MM.1S (cell line): ENCODE results near the gene SLC37A1.
"Not testable (repeated sequence)": the region's sequence is repeated elsewhere in the genome, so short reads cannot be mapped to it uniquely, and the experiment has no call there.

Experiments used
- DNase-seq: peaks from one replicate; pipeline ENCODE4 v3.0.0-alpha.2; 2015
- H2AFZ ChIP-seq: fragments of 300-600 bp; sonication (generic); 2 replicates; pipeline ENCODE4 v1.6.0; 2016; ENCODE audit warnings: antibody characterized with exemption, low read length
- H3F3A ChIP-seq: fragments of 300-600 bp; sonication (generic); 2 replicates; pipeline ENCODE4 v1.6.1; 2016; ENCODE audit warnings: mild to moderate bottlenecking, antibody characterized with exemption, low read length, moderate library complexity, mixed read lengths; ENCODE audit not compliant: insufficient read depth
- H3K27ac ChIP-seq: fragments of 300-600 bp; sonication (generic); 2 replicates; pipeline ENCODE4 v1.5.1; 2016; ENCODE audit warnings: mild to moderate bottlenecking, low read length
- H3K27me3 ChIP-seq: fragments of 300-600 bp; sonication (generic); replicated peaks from 2 replicates; pipeline ENCODE4 v1.6.0; 2016; ENCODE audit warnings: low read length; ENCODE audit not compliant: insufficient read depth
- H3K36me3 ChIP-seq: fragments of 300-600 bp; sonication (generic); replicated peaks from 2 replicates; pipeline ENCODE4 v1.6.1; 2016; ENCODE audit warnings: mild to moderate bottlenecking, low read length, mixed read lengths; ENCODE audit not compliant: insufficient read depth
- H3K4me1 ChIP-seq: fragments of 300-600 bp; sonication (generic); 2 replicates; pipeline ENCODE4 v1.6.1; 2016; ENCODE audit warnings: low read length, mixed read lengths
- H3K4me2 ChIP-seq: fragments of 300-600 bp; sonication (generic); 2 replicates; pipeline ENCODE4 v1.6.0; 2016; ENCODE audit warnings: low read depth, low read length
- H3K4me3 ChIP-seq: fragments of 300-600 bp; sonication (generic); 2 replicates; pipeline ENCODE4 v1.5.1; 2016; ENCODE audit warnings: low read length, mixed read lengths
- H3K79me2 ChIP-seq: fragments of 300-600 bp; sonication (generic); 2 replicates; pipeline ENCODE4 v1.6.1; 2016; ENCODE audit warnings: mixed run types, low read length, mixed read lengths
- H3K9ac ChIP-seq: fragments of 300-600 bp; sonication (generic); 2 replicates; pipeline ENCODE4 v1.6.1; 2016; ENCODE audit warnings: low read length, mixed read lengths
- H3K9me2 ChIP-seq: fragments of 300-600 bp; sonication (generic); replicated peaks from 2 replicates; pipeline ENCODE4 v1.6.1; 2016; ENCODE audit warnings: mild to moderate bottlenecking, low read length, mixed read lengths; ENCODE audit not compliant: insufficient read depth
- H3K9me3 ChIP-seq: fragments of 300-600 bp; sonication (generic); replicated peaks from 2 replicates; pipeline ENCODE4 v1.6.1; 2016; ENCODE audit warnings: mild to moderate bottlenecking, low read length, mixed read lengths; ENCODE audit not compliant: insufficient read depth
- H4K20me1 ChIP-seq: fragments of 300-600 bp; sonication (generic); 2 replicates; pipeline ENCODE4 v1.6.1; 2016; ENCODE audit warnings: mild to moderate bottlenecking, low read length, moderate library complexity, mixed read lengths; ENCODE audit not compliant: insufficient read depth
- EZH2 ChIP-seq: fragments of 300-600 bp; sonication (generic); optimal IDR thresholded peaks from 2 replicates; pipeline ENCODE3; 2017; ENCODE audit warnings: low read depth, mild to moderate bottlenecking, antibody characterized with exemption, low read length, mixed read lengths
- EZH2phosphoT487 ChIP-seq: fragments of 300-600 bp; sonication (generic); IDR thresholded peaks from 2 replicates; pipeline ENCODE4 v1.6.1; 2018; ENCODE audit warnings: antibody characterized with exemption, low read length
- TF ChIP-seq, protein P1 (sequence below): fragments of 300-600 bp; sonication (generic); IDR thresholded peaks from 2 replicates; pipeline ENCODE4 v1.5.1; 2016; ENCODE audit warnings: antibody characterized with exemption, low read length, mixed read lengths

The SLC37A1 gene

DNA sequence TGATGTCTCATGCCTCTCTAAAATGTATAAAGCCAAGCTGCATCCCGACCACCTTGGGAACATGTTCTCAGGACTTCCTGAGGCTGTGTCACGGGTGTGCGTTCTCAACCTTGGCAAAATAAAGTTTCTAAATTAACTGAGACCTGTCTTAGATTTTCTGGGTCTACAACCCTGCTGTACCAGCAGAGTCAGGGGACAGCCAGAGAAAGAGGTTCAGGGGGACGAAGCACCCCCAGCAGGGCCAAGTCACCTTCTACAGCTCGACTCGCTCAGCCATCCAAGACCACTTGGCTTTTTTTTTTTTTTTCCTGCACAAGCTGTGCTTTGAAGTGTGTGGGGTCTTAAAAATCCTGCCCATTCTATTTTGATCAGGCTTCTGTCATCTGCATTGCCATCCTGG is 111.3 kb downstream of the SLC37A1 start:
- Histone ChIP-seq H3K36me3 (no peaks in the 10 kb centered on the region), H4K20me1 (0 out of 2 replicates have a peak, but pooled peaks cover 6% of the 10 kb centered on the region), H3K27ac (no peak overlapping the region), H3K9ac (no peak overlapping the region), H3K4me1 (no peaks in the 10 kb centered on the region), H2AFZ (no peak overlapping the region), H3K27me3 (peaks cover 91% of the 10 kb centered on the region), H3K9me2 (no peaks in the 10 kb centered on the region), H3K4me2 (no peak overlapping the region), H3K4me3 (no peak overlapping the region), H3F3A (no peaks in the 10 kb centered on the region), H3K79me2 (no peaks in the 10 kb centered on the region), H3K9me3 (no peaks in the 10 kb centered on the region)
- DNase-seq, result no peak
- TF ChIP-seq, protein P1, sequence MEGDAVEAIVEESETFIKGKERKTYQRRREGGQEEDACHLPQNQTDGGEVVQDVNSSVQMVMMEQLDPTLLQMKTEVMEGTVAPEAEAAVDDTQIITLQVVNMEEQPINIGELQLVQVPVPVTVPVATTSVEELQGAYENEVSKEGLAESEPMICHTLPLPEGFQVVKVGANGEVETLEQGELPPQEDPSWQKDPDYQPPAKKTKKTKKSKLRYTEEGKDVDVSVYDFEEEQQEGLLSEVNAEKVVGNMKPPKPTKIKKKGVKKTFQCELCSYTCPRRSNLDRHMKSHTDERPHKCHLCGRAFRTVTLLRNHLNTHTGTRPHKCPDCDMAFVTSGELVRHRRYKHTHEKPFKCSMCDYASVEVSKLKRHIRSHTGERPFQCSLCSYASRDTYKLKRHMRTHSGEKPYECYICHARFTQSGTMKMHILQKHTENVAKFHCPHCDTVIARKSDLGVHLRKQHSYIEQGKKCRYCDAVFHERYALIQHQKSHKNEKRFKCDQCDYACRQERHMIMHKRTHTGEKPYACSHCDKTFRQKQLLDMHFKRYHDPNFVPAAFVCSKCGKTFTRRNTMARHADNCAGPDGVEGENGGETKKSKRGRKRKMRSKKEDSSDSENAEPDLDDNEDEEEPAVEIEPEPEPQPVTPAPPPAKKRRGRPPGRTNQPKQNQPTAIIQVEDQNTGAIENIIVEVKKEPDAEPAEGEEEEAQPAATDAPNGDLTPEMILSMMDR, result no peak
- 0 out of 2 replicates have a peak, but pooled peaks have one; percentile 8 for TF ChIP-seq EZH2phosphoT487

DNA sequence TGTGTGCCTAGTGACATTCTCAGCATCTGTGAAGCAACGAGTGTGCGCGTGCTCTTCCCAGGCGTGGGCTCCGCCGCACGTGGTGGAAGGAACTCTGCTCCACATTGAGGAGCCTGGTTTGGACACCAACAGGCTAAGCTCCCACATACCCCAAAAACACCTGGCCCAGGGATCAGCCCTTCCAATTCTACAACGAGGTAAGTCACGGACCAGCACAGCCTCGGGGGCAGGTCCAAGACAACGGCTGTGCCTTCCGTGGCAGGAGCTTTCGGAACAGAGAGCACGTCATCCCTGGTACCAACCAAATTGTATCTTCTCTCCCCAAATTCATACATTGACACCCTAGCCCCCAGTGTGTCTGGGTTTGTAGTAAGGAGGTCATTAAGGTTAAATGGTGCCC is 112.5 kb downstream of the SLC37A1 start:
- Histone ChIP-seq H3K27me3 (peaks cover 94% of the 10 kb centered on the region), H3K4me2 (no peak overlapping the region), H3K9ac (no peak overlapping the region), H3K4me3 (no peak overlapping the region), H3F3A (no peaks in the 10 kb centered on the region), H3K79me2 (no peaks in the 10 kb centered on the region), H3K4me1 (no peaks in the 10 kb centered on the region), H4K20me1 (0 out of 2 replicates have a peak, but pooled peaks cover 4% of the 10 kb centered on the region), H3K36me3 (no peaks in the 10 kb centered on the region), H3K9me2 (no peaks in the 10 kb centered on the region), H2AFZ (no peak overlapping the region), H3K9me3 (no peaks in the 10 kb centered on the region), H3K27ac (no peak overlapping the region)
- no peak for TF ChIP-seq EZH2
- TF ChIP-seq EZH2phosphoT487, result no peak
- TF ChIP-seq, protein P1, result no peak
- no peak for DNase-seq

DNA sequence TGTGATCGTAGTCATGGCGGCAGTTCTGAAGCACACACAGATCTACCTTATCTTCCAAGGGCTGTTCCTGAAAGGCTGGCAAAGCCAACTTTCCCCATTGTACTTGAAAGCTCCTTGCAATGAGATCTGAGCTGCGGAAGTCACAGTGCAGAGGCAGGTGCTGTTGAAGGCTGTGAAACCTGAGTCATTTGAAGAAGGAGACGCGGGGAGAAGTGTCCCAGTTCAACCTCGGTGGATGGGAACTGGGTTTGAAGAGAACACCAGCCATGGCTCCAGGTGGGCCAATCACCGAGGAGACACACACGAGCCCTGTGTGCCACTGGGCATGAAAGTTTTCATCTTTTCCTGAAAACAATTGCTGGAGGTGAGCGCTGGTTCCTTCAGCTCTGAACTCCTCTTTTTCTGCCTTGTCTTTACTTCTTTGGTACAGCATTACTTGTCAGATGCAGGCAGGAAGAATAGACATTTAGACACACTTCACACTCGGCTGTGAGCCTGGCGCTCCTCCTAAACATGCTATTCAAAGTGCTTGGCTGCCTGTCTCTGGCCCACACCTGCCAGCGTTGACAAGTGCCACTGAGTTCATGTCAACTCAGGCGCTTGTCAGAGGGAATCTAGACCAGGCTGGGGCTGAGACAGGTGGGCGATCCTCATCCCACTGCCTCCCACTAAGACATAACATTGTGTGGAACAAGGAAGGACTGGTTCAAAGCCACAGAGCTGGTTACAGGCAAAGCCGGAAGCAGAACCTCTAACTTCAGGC is 114.1 kb downstream of the SLC37A1 start:
- no peak for DNase-seq
- H3K27me3 ChIP-seq, result peaks cover 94% of the 10 kb centered on the region

DNA sequence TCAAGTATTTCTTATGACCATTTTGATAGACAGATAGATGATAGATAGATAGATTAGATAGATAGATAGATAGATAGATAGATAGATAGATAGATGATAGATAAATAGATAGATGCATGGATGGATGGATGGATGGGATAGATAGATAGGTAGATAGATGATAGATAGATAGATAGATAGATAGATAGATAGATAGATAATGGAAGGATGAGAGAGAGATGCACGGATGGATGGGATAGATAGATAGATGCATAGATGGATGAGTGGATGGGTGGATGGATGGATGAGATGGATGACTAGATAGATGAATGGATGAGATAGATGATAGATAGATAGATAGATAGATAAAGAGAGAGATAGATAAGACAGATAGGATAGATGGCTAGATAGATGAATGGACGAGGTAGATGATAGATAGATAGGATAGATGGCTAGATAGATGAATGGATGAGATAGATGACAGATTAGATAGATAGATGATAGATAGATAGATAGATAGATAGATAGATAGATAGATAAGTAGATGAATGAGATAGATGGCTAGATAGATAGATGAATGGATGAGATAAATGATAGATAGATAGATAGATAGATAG is 114.9 kb downstream of the SLC37A1 start:
- H3K79me2 ChIP-seq, H3K36me3 ChIP-seq, H3K9me3 ChIP-seq, H3F3A ChIP-seq, H3K9me2 ChIP-seq, H3K4me3 ChIP-seq, H3K27ac ChIP-seq, H2AFZ ChIP-seq, H3K4me2 ChIP-seq, DNase-seq, H4K20me1 ChIP-seq, H3K4me1 ChIP-seq, H3K9ac ChIP-seq: not testable (repeated sequence)
- peaks cover 94% of the 10 kb centered on the region for H3K27me3 ChIP-seq

More for the DNA sequence above, 114.1 kb downstream of the SLC37A1 start:
- TF ChIP-seq EZH2phosphoT487 (no peak), EZH2 (no peak)
- TF ChIP-seq, protein P1, result no peak
- H3K79me2 ChIP-seq, result no peaks in the 10 kb centered on the region
- H3K27ac ChIP-seq, result no peak overlapping the region
- H3K9ac ChIP-seq, result no peak overlapping the region
- no peaks in the 10 kb centered on the region for H3K4me1 ChIP-seq
- H3K4me3 ChIP-seq, result no peak overlapping the region
- H3K36me3 ChIP-seq, result no peaks in the 10 kb centered on the region
- H2AFZ ChIP-seq, result no peak overlapping the region
- 0 out of 2 replicates have a peak, but pooled peaks cover 4% of the 10 kb centered on the region for H4K20me1 ChIP-seq
- H3F3A ChIP-seq, result no peaks in the 10 kb centered on the region
- no peaks in the 10 kb centered on the region for H3K9me3 ChIP-seq
- no peak overlapping the region for H3K4me2 ChIP-seq
- no peaks in the 10 kb centered on the region for H3K9me2 ChIP-seq
